ENCODE data around the gene WDR87. TPM values are rescaled to one million over a fixed set of nuclear protein-coding genes. Genes with fewer than 3 reads are reported as not detected.

Gene WDR87
- total RNA-seq, 1 donor from 2014 or later = not detected

DNA sequence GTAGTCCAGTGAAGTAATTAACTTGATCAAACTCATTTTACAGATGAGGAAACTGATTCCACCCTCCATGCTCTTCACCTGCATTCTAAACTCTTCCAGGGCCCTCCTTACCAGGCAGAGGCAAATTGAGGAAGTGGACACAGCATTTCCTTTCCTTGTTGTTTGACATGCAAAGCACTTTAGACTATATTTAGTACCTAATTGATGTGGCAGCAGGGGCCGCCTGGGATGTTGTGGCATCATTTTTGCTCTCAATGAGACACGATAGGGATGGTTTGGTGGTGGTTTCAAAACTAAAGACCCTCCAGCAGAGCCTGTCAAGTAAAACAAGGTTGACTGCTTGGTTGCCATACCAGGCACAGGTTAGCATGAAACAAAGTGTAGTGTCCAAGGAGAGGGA is 8.5 kb upstream of the WDR87 start:
- H3K4me3 Mint-ChIP-seq (ENCODE audit: unreplicated experiment) = peak overlapping the region; percentile 4
- H3K27me3 Mint-ChIP-seq (ENCODE audit: unreplicated experiment) = no peaks in the 10 kb centered on the region
- H3K4me1 Mint-ChIP-seq (ENCODE audit: unreplicated experiment) = peaks cover 6% of the 10 kb centered on the region
- peak overlapping the region; percentile 17 for H3K27ac Mint-ChIP-seq (ENCODE audit: unreplicated experiment)
- no peaks in the 10 kb centered on the region for H3K9me3 Mint-ChIP-seq (ENCODE audit: unreplicated experiment)
- peaks cover 9% of the 10 kb centered on the region for H3K36me3 Mint-ChIP-seq (ENCODE audit: low read depth, unreplicated experiment)
- DNase-seq (ENCODE audit: low spot score) = no peak
- TF ChIP-seq, protein P1, sequence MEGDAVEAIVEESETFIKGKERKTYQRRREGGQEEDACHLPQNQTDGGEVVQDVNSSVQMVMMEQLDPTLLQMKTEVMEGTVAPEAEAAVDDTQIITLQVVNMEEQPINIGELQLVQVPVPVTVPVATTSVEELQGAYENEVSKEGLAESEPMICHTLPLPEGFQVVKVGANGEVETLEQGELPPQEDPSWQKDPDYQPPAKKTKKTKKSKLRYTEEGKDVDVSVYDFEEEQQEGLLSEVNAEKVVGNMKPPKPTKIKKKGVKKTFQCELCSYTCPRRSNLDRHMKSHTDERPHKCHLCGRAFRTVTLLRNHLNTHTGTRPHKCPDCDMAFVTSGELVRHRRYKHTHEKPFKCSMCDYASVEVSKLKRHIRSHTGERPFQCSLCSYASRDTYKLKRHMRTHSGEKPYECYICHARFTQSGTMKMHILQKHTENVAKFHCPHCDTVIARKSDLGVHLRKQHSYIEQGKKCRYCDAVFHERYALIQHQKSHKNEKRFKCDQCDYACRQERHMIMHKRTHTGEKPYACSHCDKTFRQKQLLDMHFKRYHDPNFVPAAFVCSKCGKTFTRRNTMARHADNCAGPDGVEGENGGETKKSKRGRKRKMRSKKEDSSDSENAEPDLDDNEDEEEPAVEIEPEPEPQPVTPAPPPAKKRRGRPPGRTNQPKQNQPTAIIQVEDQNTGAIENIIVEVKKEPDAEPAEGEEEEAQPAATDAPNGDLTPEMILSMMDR (IDR thresholded peaks at IDR 0.05; ENCODE audit: unreplicated experiment) = no peak

DNA sequence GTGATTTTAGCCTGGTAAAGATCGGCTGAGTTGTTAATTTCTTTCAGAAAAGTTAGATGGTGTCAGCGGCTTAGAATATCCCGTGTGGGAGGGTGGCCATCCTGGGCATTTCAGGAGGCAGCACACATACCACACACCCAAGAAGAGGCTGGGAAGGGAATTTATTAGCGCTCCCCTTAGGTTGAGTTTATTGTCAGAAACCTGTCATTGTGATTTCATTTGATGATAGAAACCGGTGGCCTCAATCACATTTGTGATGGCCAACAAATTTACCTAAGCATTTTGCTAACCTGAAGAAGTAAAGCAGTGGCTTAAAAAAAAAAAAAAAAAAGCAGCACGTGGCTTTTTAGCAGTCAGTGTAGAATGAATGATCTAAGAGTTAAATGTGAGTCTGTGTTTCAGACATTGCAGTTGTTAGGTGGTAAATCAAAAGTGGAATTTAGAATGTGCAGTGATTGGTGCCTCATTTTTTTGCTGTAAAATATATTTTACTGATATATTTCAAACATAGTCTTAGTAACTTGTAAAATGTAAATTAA is 3.3 kb upstream of the WDR87 start:
- TF ChIP-seq, protein P1 (IDR thresholded peaks at IDR 0.05; ENCODE audit: unreplicated experiment) = no peak
- peaks cover 18% of the 10 kb centered on the region for H3K36me3 Mint-ChIP-seq (ENCODE audit: low read depth, unreplicated experiment)
- no peak overlapping the region for H3K4me3 Mint-ChIP-seq (ENCODE audit: unreplicated experiment)
- no peak overlapping the region for H3K27ac Mint-ChIP-seq (ENCODE audit: unreplicated experiment)
- no peaks in the 10 kb centered on the region for H3K9me3 Mint-ChIP-seq (ENCODE audit: unreplicated experiment)
- no peak for DNase-seq (ENCODE audit: low spot score)
- H3K4me1 Mint-ChIP-seq (ENCODE audit: unreplicated experiment) = peaks cover 20% of the 10 kb centered on the region
- H3K27me3 Mint-ChIP-seq (ENCODE audit: unreplicated experiment) = peaks cover 6% of the 10 kb centered on the region

DNA sequence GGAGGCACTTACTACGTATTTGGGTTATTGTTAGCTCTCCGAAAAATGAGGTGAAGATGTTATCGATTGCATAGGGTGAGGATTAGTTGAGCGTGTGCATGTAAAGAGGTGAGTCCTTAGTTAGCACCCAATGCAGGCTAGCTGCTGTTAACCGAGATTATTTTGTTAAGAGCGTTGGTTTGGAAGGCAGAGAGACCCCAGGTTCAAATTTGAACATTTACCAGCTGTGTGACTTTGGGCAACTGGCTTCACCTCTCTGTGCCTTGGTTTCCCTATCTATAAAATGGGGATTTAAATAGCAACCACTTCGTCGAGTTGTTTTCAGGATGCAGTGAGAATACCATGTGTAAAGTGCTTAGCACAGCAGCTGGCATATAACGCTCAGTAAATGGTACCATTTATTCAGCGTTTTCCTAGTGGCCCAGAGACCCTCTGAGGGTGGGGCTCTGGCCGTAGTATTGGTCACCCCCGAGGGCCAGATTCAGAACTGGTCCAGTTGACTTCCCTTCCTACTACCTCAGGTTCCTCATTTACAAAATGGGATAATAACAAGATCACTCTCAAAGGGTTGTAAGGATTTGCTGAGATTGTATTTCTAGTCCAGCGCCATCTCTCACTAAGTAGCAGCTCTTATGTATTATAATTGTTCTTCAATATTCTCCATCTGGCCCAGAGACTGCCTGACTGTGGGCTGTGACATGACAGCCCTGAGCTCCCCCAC is 1.5 kb upstream of the WDR87 start:
- H3K36me3 Mint-ChIP-seq (ENCODE audit: low read depth, unreplicated experiment) = peaks cover 18% of the 10 kb centered on the region
- no peak overlapping the region for H3K27ac Mint-ChIP-seq (ENCODE audit: unreplicated experiment)
- DNase-seq (ENCODE audit: low spot score) = no peak
- TF ChIP-seq, protein P1 (IDR thresholded peaks at IDR 0.05; ENCODE audit: unreplicated experiment) = no peak
- H3K27me3 Mint-ChIP-seq (ENCODE audit: unreplicated experiment) = peaks cover 9% of the 10 kb centered on the region
- peak overlapping the region; percentile 94 for H3K4me3 Mint-ChIP-seq (ENCODE audit: unreplicated experiment)
- H3K4me1 Mint-ChIP-seq (ENCODE audit: unreplicated experiment) = peaks cover 19% of the 10 kb centered on the region
- no peaks in the 10 kb centered on the region for H3K9me3 Mint-ChIP-seq (ENCODE audit: unreplicated experiment)

DNA sequence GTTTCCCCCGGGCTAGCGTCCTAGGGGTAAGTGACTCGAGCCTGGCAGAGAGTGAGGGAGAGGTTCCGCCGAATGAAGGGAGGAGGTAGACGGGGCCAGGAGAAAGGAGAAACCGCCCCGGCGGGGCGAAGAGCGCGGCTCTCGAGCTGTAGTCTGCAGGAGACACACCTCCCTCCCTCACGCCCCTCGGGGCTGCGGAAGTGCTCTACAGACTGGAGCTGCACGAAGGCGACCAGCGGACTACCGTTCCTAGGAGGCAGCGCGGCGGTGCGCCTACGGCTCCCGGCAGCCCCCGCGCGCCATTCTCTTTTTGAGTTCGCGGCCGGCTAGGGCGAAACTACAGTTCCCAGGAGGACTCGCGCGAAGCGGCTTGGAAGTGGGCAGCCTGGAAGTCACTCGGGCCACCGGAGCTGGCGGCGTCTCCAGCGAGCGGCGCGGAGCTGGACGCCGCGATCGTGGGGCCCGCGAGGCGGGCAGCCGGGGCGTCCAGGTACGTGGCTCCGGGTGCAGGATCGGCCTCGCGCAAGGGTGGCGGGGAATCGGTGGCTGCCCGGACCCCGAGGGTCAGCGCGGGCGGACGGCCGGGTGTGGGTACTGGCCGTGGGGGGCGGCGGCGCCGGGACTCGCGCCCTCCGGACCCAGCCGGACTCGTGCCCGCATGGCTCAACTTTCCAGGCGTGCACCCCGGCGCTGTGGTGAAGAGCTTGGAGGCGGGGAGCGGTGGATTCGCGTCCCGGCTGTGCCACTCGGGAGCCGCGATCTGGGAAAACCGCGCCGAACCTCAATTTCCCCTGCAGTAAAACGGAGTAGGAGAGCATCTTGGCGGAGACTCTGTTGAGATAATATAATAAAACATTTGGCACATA is 708 bp upstream of the WDR87 start, which contains the start of gene SIPA1L3:
SIPA1L3 (plus strand) TSS at position 340 of the 866 bp plus-strand sequence. CDS start 174,358 bp downstream, outside the sequence.
- TF ChIP-seq, protein P1 (IDR thresholded peaks at IDR 0.05; ENCODE audit: unreplicated experiment) = no peak

More for the DNA sequence above, 708 bp upstream of the WDR87 start, which contains the start of gene SIPA1L3:
- DNase-seq (ENCODE audit: low spot score) = peak; percentile 97
- Mint-ChIP-seq H3K9me3 (ENCODE audit: unreplicated experiment) (no peaks in the 10 kb centered on the region), H3K27me3 (ENCODE audit: unreplicated experiment) (peaks cover 9% of the 10 kb centered on the region), H3K4me1 (ENCODE audit: unreplicated experiment) (peaks cover 19% of the 10 kb centered on the region), H3K4me3 (ENCODE audit: unreplicated experiment) (peak within 1 kb of the TSS; percentile 94), H3K36me3 (ENCODE audit: low read depth, unreplicated experiment) (peaks cover 15% of the 10 kb centered on the region), H3K27ac (ENCODE audit: unreplicated experiment) (peak within 1 kb of the TSS; percentile 52)

All from endothelial cell (in vitro differentiated cells).